Osteoblast (primary cell): ENCODE results near the gene GFM2. TPM values are rescaled to one million over a fixed set of nuclear protein-coding genes. Genes with fewer than 3 reads are reported as not detected.
"Not testable (repeated sequence)": the region's sequence is repeated elsewhere in the genome, so short reads cannot be mapped to it uniquely, and the experiment has no call there.

Experiments used
- DNase-seq: peaks from one replicate; pipeline ENCODE4 v3.0.0; 2011; ENCODE audit warnings: low spot score, mixed read lengths; ENCODE audit not compliant: insufficient read length; ENCODE audit errors: missing footprints
- H2AFZ ChIP-seq: 2 replicates; pipeline ENCODE4 v1.6.0; 2011; ENCODE audit warnings: mild to moderate bottlenecking, low read length
- H3K27ac ChIP-seq: 2 replicates; pipeline ENCODE4 v1.5.1; 2011; ENCODE audit warnings: mild to moderate bottlenecking, low read depth, low read length, moderate library complexity
- H3K27me3 ChIP-seq: 2 replicates; pipeline ENCODE4 v1.6.0; 2012; ENCODE audit warnings: mild to moderate bottlenecking, control low read depth, inconsistent platforms, low read length, moderate library complexity; ENCODE audit not compliant: insufficient read depth
- H3K36me3 ChIP-seq: 2 replicates; pipeline ENCODE4 v1.5.1; 2011; ENCODE audit warnings: mild to moderate bottlenecking, low read length, control low read depth, moderate library complexity; ENCODE audit not compliant: insufficient read depth
- H3K4me1 ChIP-seq: 2 replicates; pipeline ENCODE4 v1.5.1; 2011; ENCODE audit warnings: mild to moderate bottlenecking, low read length, control low read depth, moderate library complexity; ENCODE audit not compliant: insufficient read depth
- H3K4me2 ChIP-seq: 2 replicates; pipeline ENCODE4 v1.6.0; 2011; ENCODE audit warnings: mild to moderate bottlenecking, low read length; ENCODE audit not compliant: insufficient read depth
- H3K4me3 ChIP-seq: fragments of 200-600 bp; sonication (generic); 3 replicates; pipeline ENCODE4 v1.5.1; 2012; ENCODE audit warnings: mild to moderate bottlenecking, low read length, inconsistent platforms; ENCODE audit not compliant: insufficient read depth
- H3K79me2 ChIP-seq: 2 replicates; pipeline ENCODE4 v1.6.0; 2012; ENCODE audit warnings: mild to moderate bottlenecking, low read length, control low read depth, inconsistent platforms; ENCODE audit not compliant: insufficient read depth
- H3K9me3 ChIP-seq: 2 replicates; pipeline ENCODE4 v1.5.1; 2011; ENCODE audit warnings: low read depth, low read length, control low read depth
- H4K20me1 ChIP-seq: 2 replicates; pipeline ENCODE4 v1.6.0; 2012; ENCODE audit warnings: mild to moderate bottlenecking, low read length, control low read depth; ENCODE audit not compliant: insufficient read depth
- total RNA-seq: library from RNA; depleted of rRNA; stranded (reverse); fragments of >200 nt; gene quantifications from 2 replicates; pipeline ENCODE4 v1.2.3, GENCODE V29; 2012
- TF ChIP-seq, protein P1 (sequence below): IDR thresholded peaks from 2 replicates; pipeline ENCODE4 v1.5.1; 2011; ENCODE audit warnings: mild to moderate bottlenecking, low read depth, low read length, moderate library complexity; ENCODE audit errors: extremely low read depth

Gene GFM2
- total RNA-seq, 1 donor, result 22.8 TPM

DNA sequence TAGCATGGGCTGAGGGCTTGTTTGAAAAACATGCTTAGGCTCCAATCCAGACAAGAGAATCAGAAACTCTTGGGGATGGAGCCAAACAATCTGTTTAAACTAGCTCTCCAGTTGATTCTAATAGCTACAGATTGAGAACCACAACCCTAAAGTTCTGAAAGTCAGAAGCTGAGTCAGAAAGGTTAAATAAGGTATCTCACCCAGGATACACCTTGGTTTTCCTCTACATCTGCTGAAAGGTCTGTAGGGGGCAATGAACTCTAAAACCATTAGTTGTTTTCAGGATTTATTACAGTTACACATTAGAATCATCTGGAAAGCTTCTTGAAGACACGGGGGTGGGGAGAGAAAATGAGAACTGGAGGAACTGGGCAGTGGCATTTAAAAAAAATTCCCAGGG is 5.7 kb downstream of the GFM2 start:
- H3K9me3 ChIP-seq, result peaks cover 2% of the 10 kb centered on the region
- H3K36me3 ChIP-seq, result peaks cover 31% of the 10 kb centered on the region
- peaks cover 33% of the 10 kb centered on the region for H3K4me1 ChIP-seq
- no peak for DNase-seq
- H3K79me2 ChIP-seq, result peaks cover 47% of the 10 kb centered on the region
- no peak overlapping the region for H3K4me3 ChIP-seq
- no peak overlapping the region for H3K4me2 ChIP-seq
- TF ChIP-seq, protein P1, sequence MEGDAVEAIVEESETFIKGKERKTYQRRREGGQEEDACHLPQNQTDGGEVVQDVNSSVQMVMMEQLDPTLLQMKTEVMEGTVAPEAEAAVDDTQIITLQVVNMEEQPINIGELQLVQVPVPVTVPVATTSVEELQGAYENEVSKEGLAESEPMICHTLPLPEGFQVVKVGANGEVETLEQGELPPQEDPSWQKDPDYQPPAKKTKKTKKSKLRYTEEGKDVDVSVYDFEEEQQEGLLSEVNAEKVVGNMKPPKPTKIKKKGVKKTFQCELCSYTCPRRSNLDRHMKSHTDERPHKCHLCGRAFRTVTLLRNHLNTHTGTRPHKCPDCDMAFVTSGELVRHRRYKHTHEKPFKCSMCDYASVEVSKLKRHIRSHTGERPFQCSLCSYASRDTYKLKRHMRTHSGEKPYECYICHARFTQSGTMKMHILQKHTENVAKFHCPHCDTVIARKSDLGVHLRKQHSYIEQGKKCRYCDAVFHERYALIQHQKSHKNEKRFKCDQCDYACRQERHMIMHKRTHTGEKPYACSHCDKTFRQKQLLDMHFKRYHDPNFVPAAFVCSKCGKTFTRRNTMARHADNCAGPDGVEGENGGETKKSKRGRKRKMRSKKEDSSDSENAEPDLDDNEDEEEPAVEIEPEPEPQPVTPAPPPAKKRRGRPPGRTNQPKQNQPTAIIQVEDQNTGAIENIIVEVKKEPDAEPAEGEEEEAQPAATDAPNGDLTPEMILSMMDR, result no peak
- H2AFZ ChIP-seq, result no peak overlapping the region
- no peak overlapping the region for H3K27ac ChIP-seq
- no peaks in the 10 kb centered on the region for H4K20me1 ChIP-seq
- no peaks in the 10 kb centered on the region for H3K27me3 ChIP-seq

DNA sequence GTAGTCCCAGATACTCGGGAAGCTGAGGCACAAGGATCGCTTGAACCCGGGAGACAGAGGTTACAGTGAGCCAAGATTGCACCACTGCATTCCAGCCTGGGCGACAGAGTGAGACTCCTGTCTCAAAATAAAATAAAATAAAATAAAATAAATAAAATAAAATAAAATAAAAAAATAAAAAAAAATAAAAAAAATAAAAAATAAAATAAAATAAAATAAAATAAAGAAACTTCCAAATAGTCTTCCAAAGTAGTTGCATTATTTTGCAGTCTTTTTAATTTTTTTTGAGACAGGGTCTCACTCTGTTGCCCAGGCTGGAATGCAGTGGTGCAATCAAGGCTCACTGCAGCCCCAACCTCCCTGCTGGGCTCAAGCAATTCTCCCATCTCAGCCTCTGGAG is 18.2 kb downstream of the GFM2 start:
- peaks cover 36% of the 10 kb centered on the region for H3K36me3 ChIP-seq
- not testable (repeated sequence) for H3K27me3 ChIP-seq, H3K4me1 ChIP-seq, DNase-seq, H2AFZ ChIP-seq, H3K4me3 ChIP-seq, H3K9me3 ChIP-seq, H3K27ac ChIP-seq, H3K79me2 ChIP-seq, H3K4me2 ChIP-seq, H4K20me1 ChIP-seq

DNA sequence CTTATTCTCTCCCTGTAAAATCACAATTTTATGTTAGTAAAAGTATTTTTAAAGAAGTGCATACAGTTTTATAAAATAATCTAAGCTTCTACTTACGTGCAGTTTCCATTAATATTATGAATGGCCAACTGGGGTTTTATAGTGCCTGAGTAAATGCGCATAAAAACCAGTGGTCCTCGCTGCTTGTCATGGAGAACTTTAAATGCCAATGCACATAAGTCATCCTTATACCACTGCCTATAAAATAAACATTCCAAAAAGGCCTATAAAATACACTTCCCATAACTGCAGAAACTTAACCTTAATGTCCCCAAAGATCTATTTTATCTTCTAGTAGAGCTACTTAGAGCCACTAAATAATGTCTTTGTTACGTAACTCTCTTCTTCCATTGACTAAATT is 28.5 kb downstream of the GFM2 start:
- no peak for DNase-seq
- Histone ChIP-seq H3K79me2 (no peaks in the 10 kb centered on the region), H3K27me3 (no peaks in the 10 kb centered on the region), H4K20me1 (no peaks in the 10 kb centered on the region), H3K4me2 (no peak overlapping the region), H3K27ac (no peak overlapping the region), H2AFZ (no peak overlapping the region), H3K4me3 (no peak overlapping the region), H3K36me3 (peaks cover 41% of the 10 kb centered on the region), H3K9me3 (no peaks in the 10 kb centered on the region), H3K4me1 (no peaks in the 10 kb centered on the region)
- TF ChIP-seq, protein P1, result no peak

DNA sequence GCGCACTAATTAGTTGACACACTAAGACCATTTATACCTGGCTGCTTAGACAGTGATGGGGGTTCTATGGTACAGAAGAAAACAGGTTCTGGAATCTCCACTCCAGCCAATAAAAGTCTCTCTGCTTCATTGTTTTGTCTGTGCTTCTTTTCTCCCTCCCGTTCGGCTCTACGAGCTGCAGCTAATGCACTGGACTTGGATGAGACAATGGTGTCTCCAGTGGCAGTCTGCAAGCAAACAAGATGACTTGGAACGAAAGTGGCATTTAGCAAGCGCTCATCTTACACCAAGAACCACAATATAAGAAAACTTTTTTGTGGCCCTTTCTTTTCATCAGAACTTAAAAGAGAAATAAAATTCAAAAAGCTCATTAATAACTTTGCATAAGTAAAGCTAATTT is 30.2 kb downstream of the GFM2 start:
- H3K36me3 ChIP-seq, result peaks cover 41% of the 10 kb centered on the region
- no peaks in the 10 kb centered on the region for H4K20me1 ChIP-seq
- no peak overlapping the region for H3K27ac ChIP-seq
- no peak overlapping the region for H3K4me2 ChIP-seq
- no peaks in the 10 kb centered on the region for H3K27me3 ChIP-seq
- H3K9me3 ChIP-seq, result no peaks in the 10 kb centered on the region
- H2AFZ ChIP-seq, result no peak overlapping the region
- H3K4me1 ChIP-seq, result no peaks in the 10 kb centered on the region
- DNase-seq, result no peak
- TF ChIP-seq, protein P1, result no peak
- no peak overlapping the region for H3K4me3 ChIP-seq
- no peaks in the 10 kb centered on the region for H3K79me2 ChIP-seq
